ENCODE measurements around the gene ATP6V0A4.

Gene ATP6V0A4

GRCh38 chr7:138785587-138786437 lies 12.2 kb downstream of the ATP6V0A4 start:
- no peaks in the 10 kb centered on the region for H3K9me3 ChIP-seq (replicated peaks in 1 of 2; ENCODE audit: control insufficient read depth in 2 of 2, insufficient read depth in 1 of 2, low read depth in 1 of 2, low read length in 2 of 2)
- no peaks in the 10 kb centered on the region for H3K36me3 ChIP-seq (replicated peaks in 1 of 2; ENCODE audit: control insufficient read depth in 2 of 2, insufficient read depth in 2 of 2, low read length in 2 of 2)
- no peak overlapping the region for H3K4me2 ChIP-seq (ENCODE audit: insufficient read depth, low read length, poor library complexity, severe bottlenecking)
- H3K27ac ChIP-seq (replicated peaks; ENCODE audit: low read length), result no peak overlapping the region
- peak overlapping the region; percentile 18 for H3K18ac ChIP-seq (ENCODE audit: low read length)
- no peak overlapping the region for H3K4ac ChIP-seq (ENCODE audit: low read length)
- H2BK15ac ChIP-seq (ENCODE audit: low read length), result no peak overlapping the region
- no peak overlapping the region for H4K91ac ChIP-seq (ENCODE audit: low read depth, low read length, poor library complexity)
- peaks cover 0 to 4% of the 10 kb centered on the region in 2 donors for H3K4me1 ChIP-seq (ENCODE audit: control insufficient read depth in 2 of 2, insufficient read depth in 1 of 2, low read depth in 1 of 2, low read length in 2 of 2)
- peaks cover 2% of the 10 kb centered on the region for H3K79me1 ChIP-seq (ENCODE audit: low read depth, low read length)
- no peak overlapping the region for H2AFZ ChIP-seq (ENCODE audit: low read length)
- no peak overlapping the region for H3K9ac ChIP-seq (ENCODE audit: low read depth, low read length, poor library complexity)
- H2BK5ac ChIP-seq (ENCODE audit: low read length), result no peak overlapping the region
- H2BK120ac ChIP-seq (ENCODE audit: low read depth, low read length), result no peak overlapping the region
- no peak for DNase-seq (ENCODE audit: low spot score)
- H2AK5ac ChIP-seq (ENCODE audit: low read depth, low read length), result no peak overlapping the region
- peak overlapping the region; percentile 75 for H4K8ac ChIP-seq (ENCODE audit: low read depth, low read length)
- H2BK12ac ChIP-seq (ENCODE audit: low read length), result no peak overlapping the region
- no peak overlapping the region for H3K23ac ChIP-seq (ENCODE audit: low read depth, low read length, poor library complexity)
- H3K4me3 ChIP-seq (ENCODE audit: low read length in 2 of 2), result no peak overlapping the region
- H3K14ac ChIP-seq (ENCODE audit: low read length), result no peak overlapping the region
- WGBS, 2 donors (ENCODE audit: extremely low coverage in 2 of 2, insufficient read length in 2 of 2, insufficient replicate concordance in 1 of 2), result no CpG with 5 or more reads among the region's 10 CpGs
- H3K27me3 ChIP-seq (ENCODE audit: control insufficient read depth in 3 of 3, insufficient read depth in 3 of 3, low read depth in 1 of 3, low read length in 3 of 3), result no peaks in the 10 kb centered on the region

GRCh38 chr7:138784692-138785091 lies 13.3 kb downstream of the ATP6V0A4 start:
- H3K14ac ChIP-seq (ENCODE audit: low read length), result no peak overlapping the region
- no peak overlapping the region for H3K4me2 ChIP-seq (ENCODE audit: insufficient read depth, low read length, poor library complexity, severe bottlenecking)
- H3K9me3 ChIP-seq (replicated peaks in 1 of 2; ENCODE audit: control insufficient read depth in 2 of 2, insufficient read depth in 1 of 2, low read depth in 1 of 2, low read length in 2 of 2), result no peaks in the 10 kb centered on the region
- no peak overlapping the region for H4K8ac ChIP-seq (ENCODE audit: low read depth, low read length)
- no CpG with 5 or more reads among the region's 4 CpGs for WGBS, 2 donors (ENCODE audit: extremely low coverage in 2 of 2, insufficient read length in 2 of 2, insufficient replicate concordance in 1 of 2)
- no peak for DNase-seq (ENCODE audit: low spot score)
- H3K79me1 ChIP-seq (ENCODE audit: low read depth, low read length), result peaks cover 2% of the 10 kb centered on the region
- H2BK15ac ChIP-seq (ENCODE audit: low read length), result no peak overlapping the region
- no peak overlapping the region for H2AK5ac ChIP-seq (ENCODE audit: low read depth, low read length)
- H3K4me3 ChIP-seq (ENCODE audit: low read length in 2 of 2), result no peak overlapping the region
- H2BK5ac ChIP-seq (ENCODE audit: low read length), result no peak overlapping the region
- H4K91ac ChIP-seq (ENCODE audit: low read depth, low read length, poor library complexity), result no peak overlapping the region
- H3K18ac ChIP-seq (ENCODE audit: low read length), result no peak overlapping the region
- no peak overlapping the region for H3K27ac ChIP-seq (replicated peaks; ENCODE audit: low read length)
- H3K27me3 ChIP-seq (ENCODE audit: control insufficient read depth in 3 of 3, insufficient read depth in 3 of 3, low read depth in 1 of 3, low read length in 3 of 3), result no peaks in the 10 kb centered on the region
- no peak overlapping the region for H2BK12ac ChIP-seq (ENCODE audit: low read length)
- H3K9ac ChIP-seq (ENCODE audit: low read depth, low read length, poor library complexity), result no peak overlapping the region
- H3K4ac ChIP-seq (ENCODE audit: low read length), result no peak overlapping the region
- no peak overlapping the region for H2BK120ac ChIP-seq (ENCODE audit: low read depth, low read length)
- H2AFZ ChIP-seq (ENCODE audit: low read length), result no peak overlapping the region
- H3K4me1 ChIP-seq (ENCODE audit: control insufficient read depth in 2 of 2, insufficient read depth in 1 of 2, low read depth in 1 of 2, low read length in 2 of 2), result peaks cover 0 to 4% of the 10 kb centered on the region in 2 donors
- H3K36me3 ChIP-seq (replicated peaks in 1 of 2; ENCODE audit: control insufficient read depth in 2 of 2, insufficient read depth in 2 of 2, low read length in 2 of 2), result no peaks in the 10 kb centered on the region
- H3K23ac ChIP-seq (ENCODE audit: low read depth, low read length, poor library complexity), result no peak overlapping the region

GRCh38 chr7:138781004-138781403 lies 17.0 kb downstream of the ATP6V0A4 start:
- H3K27ac ChIP-seq (replicated peaks; ENCODE audit: low read length), result no peak overlapping the region
- H3K9ac ChIP-seq (ENCODE audit: low read depth, low read length, poor library complexity), result no peak overlapping the region
- peaks cover 0 to 6% of the 10 kb centered on the region in 2 donors for H3K4me1 ChIP-seq (ENCODE audit: control insufficient read depth in 2 of 2, insufficient read depth in 1 of 2, low read depth in 1 of 2, low read length in 2 of 2)
- no peak overlapping the region for H2BK15ac ChIP-seq (ENCODE audit: low read length)
- H3K4ac ChIP-seq (ENCODE audit: low read length), result no peak overlapping the region
- no peak overlapping the region for H4K91ac ChIP-seq (ENCODE audit: low read depth, low read length, poor library complexity)
- no CpG with 5 or more reads among the region's 2 CpGs for WGBS, 2 donors (ENCODE audit: extremely low coverage in 2 of 2, insufficient read length in 2 of 2, insufficient replicate concordance in 1 of 2)
- H3K4me3 ChIP-seq (ENCODE audit: low read length in 2 of 2), result no peak overlapping the region
- H2BK12ac ChIP-seq (ENCODE audit: low read length), result no peak overlapping the region
- H3K36me3 ChIP-seq (replicated peaks in 1 of 2; ENCODE audit: control insufficient read depth in 2 of 2, insufficient read depth in 2 of 2, low read length in 2 of 2), result no peaks in the 10 kb centered on the region
- peaks cover 0 to 2% (median 0%) of the 10 kb centered on the region in 3 experiments for H3K27me3 ChIP-seq (ENCODE audit: control insufficient read depth in 3 of 3, insufficient read depth in 3 of 3, low read depth in 1 of 3, low read length in 3 of 3)
- no peak overlapping the region for H3K4me2 ChIP-seq (ENCODE audit: insufficient read depth, low read length, poor library complexity, severe bottlenecking)
- no peak overlapping the region for H3K23ac ChIP-seq (ENCODE audit: low read depth, low read length, poor library complexity)
- H2AFZ ChIP-seq (ENCODE audit: low read length), result no peak overlapping the region
- no peak overlapping the region for H2AK5ac ChIP-seq (ENCODE audit: low read depth, low read length)
- H3K18ac ChIP-seq (ENCODE audit: low read length), result no peak overlapping the region
- H3K14ac ChIP-seq (ENCODE audit: low read length), result no peak overlapping the region
- H2BK5ac ChIP-seq (ENCODE audit: low read length), result no peak overlapping the region
- no peak overlapping the region for H2BK120ac ChIP-seq (ENCODE audit: low read depth, low read length)
- DNase-seq (ENCODE audit: low spot score), result no peak
- H3K9me3 ChIP-seq (replicated peaks in 1 of 2; ENCODE audit: control insufficient read depth in 2 of 2, insufficient read depth in 1 of 2, low read depth in 1 of 2, low read length in 2 of 2), result no peaks in the 10 kb centered on the region
- H3K79me1 ChIP-seq (ENCODE audit: low read depth, low read length), result no peaks in the 10 kb centered on the region
- no peak overlapping the region for H4K8ac ChIP-seq (ENCODE audit: low read depth, low read length)

GRCh38 chr7:138776166-138776833 lies 21.7 kb downstream of the ATP6V0A4 start:
- Histone ChIP-seq H3K18ac (ENCODE audit: low read length) (no peak overlapping the region), H2BK120ac (ENCODE audit: low read depth, low read length) (no peak overlapping the region), H3K79me1 (ENCODE audit: low read depth, low read length) (no peaks in the 10 kb centered on the region), H3K27me3 (ENCODE audit: control insufficient read depth in 3 of 3, insufficient read depth in 3 of 3, low read depth in 1 of 3, low read length in 3 of 3) (peaks cover 0 to 2% (median 0%) of the 10 kb centered on the region in 3 experiments), H3K36me3 (replicated peaks in 1 of 2; ENCODE audit: control insufficient read depth in 2 of 2, insufficient read depth in 2 of 2, low read length in 2 of 2) (no peaks in the 10 kb centered on the region), H2BK5ac (ENCODE audit: low read length) (no peak overlapping the region), H3K27ac (replicated peaks; ENCODE audit: low read length) (no peak overlapping the region), H3K4me1 (ENCODE audit: control insufficient read depth in 2 of 2, insufficient read depth in 1 of 2, low read depth in 1 of 2, low read length in 2 of 2) (peaks cover 0 to 4% of the 10 kb centered on the region in 2 donors), H3K9me3 (replicated peaks in 1 of 2; ENCODE audit: control insufficient read depth in 2 of 2, insufficient read depth in 1 of 2, low read depth in 1 of 2, low read length in 2 of 2) (no peaks in the 10 kb centered on the region), H3K23ac (ENCODE audit: low read depth, low read length, poor library complexity) (no peak overlapping the region), H3K4me2 (ENCODE audit: insufficient read depth, low read length, poor library complexity, severe bottlenecking) (no peak overlapping the region), H2BK12ac (ENCODE audit: low read length) (no peak overlapping the region), H2AK5ac (ENCODE audit: low read depth, low read length) (peak overlapping the region; percentile 42), H2AFZ (ENCODE audit: low read length) (no peak overlapping the region), H3K4ac (ENCODE audit: low read length) (no peak overlapping the region), H2BK15ac (ENCODE audit: low read length) (peak overlapping the region; percentile 33), H3K9ac (ENCODE audit: low read depth, low read length, poor library complexity) (no peak overlapping the region), H4K91ac (ENCODE audit: low read depth, low read length, poor library complexity) (no peak overlapping the region), H3K4me3 (ENCODE audit: low read length in 2 of 2) (no peak overlapping the region), H4K8ac (ENCODE audit: low read depth, low read length) (no peak overlapping the region), H3K14ac (ENCODE audit: low read length) (no peak overlapping the region)
- DNase-seq (ENCODE audit: low spot score), result no peak
- WGBS, 2 donors (ENCODE audit: extremely low coverage in 2 of 2, insufficient read length in 2 of 2, insufficient replicate concordance in 1 of 2), result no CpG with 5 or more reads among the region's 10 CpGs
